Hypothalamus (tissue), 51 donors: ENCODE measurements around the gene BCKDHB.

Experiments
- DNase-seq, 51 donors: peaks; one replicate each; lab custom pipeline; 2025; lab: John Stamatoyannopoulos, UW

The BCKDHB gene

DNA sequence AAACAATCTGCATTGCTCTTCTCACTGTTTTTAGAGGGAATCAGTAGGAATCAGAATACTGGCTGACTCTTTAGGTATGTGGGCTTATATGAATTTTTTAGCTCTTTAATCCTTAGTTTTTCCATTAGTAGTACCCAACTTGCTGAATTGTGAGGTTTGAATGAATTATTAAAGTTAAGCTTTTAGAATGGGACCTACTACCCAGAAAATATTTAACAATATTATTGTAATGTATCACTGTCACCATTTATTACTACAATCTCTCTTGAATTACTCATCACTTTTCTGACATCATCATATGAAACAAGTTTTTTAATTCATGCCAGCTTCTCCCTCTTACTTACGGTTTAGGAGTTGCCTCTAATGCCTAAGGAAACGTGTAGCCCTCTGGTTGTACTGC is 212.7 kb downstream of the BCKDHB start:
- no peak for DNase-seq

DNA sequence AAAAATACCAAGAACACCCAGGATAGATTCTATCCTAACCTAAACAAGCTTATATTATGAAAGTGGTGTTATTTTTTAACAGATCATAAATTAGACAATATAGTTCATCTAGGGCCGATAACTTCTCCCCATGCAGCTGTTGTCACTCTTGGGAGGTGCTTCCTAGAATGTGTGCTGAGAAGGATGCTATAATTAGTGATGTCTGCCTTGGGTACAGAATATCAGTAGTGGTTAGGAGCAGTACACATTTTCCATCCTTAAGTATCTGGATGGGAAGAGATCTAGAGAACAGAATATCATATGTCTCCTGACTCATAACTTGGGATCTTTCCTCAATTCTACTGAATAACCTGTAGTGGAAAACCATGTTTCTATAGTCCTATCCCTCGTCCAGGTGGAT is 214.5 kb downstream of the BCKDHB start:
- DNase-seq: no peak

DNA sequence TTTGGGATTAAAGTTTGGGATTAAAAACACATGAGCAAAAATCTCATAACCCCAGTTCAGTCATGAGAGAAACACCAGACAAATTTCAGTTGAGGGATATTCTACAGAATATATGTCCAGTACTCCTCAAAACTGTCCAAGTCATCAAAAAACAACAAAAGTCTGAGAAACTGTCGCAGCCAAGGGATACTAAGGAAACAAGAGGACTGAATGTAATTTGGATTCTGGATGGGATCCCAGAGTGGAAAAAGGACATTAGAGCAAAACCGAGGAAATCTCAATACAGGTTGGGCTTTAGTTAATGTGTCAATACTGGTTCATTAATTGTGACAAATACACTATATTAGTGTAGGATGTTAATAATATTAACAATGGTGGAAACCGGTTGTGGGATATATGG is 219.3 kb downstream of the BCKDHB start:
- DNase-seq: peak in 1 of 51 donors; percentile 5

DNA sequence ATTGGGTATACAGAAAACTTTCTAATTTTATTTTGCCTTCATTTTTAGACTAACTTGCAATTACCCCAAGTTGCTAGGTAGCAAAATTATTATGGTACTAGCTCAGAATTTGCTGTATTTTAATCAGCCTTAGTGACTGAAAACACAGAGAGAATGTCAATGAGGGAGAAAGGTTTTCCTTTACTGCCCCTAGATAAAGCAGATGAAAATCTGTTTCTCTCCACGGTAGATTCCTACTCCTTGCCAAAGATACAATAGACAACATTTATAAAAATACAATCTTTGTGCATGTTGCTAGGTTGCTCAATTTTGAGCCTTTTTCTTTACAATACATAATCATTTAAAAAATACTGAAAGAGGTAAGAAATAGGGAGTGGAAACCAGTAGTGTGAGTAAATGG is 222.2 kb downstream of the BCKDHB start:
- DNase-seq: no peak

DNA sequence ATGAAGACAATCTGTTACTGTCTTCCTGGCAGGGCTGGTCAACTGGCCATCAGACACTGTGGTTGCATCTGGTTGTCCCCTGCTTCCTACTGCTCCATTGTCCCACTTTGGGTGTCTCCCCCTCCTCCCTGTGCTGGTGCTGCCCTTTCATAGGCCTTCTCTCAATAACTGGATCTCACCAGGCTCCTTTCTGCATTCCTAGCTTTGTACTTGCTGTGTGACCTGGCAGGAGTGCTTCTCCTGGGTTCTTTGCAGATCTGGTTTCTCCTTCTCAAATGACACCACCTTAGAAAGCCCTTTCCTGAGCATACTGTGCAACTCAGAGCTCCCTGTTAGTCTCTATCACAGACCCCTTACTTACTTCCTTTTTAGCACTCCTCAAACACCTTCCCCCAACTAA is 223.0 kb downstream of the BCKDHB start:
- no peak for DNase-seq

DNA sequence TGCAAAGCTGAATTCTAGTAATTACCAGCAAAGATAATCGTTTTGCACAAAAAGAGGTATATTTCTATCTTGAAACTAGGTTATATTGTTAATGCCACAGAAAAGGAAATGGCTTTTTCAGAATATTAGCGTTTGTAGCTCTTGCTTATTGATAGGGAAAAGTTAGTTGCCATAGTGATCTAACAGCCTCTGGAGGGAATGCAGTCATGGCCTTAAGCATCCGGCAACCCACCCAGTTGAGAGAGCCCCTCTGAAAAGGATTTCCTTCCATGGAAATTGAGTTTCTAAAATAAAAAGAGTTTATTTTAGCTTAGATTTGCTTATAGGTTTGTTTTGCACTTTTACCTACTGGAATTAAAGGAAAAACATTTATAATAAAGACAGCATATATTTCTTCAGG is 224.5 kb downstream of the BCKDHB start:
- no peak for DNase-seq

DNA sequence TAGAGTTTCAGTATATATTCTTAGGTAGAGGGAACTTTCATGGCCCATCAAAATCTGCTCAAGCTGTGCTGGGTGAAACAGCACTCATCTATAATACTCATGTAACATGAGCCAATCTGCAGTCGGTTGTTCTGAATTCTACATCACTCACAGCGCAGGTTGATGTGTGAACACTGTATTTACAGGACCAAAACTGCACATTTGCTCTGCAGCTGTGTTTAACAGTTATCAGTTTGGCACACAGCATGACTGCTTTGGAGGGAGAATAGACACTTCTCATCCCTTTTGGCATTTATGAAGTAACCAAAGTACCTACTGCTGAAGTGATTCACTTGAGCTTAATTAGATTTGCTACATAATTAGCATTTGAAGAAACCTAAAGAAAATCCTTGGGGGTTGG is 225.1 kb downstream of the BCKDHB start:
- DNase-seq: no peak

DNA sequence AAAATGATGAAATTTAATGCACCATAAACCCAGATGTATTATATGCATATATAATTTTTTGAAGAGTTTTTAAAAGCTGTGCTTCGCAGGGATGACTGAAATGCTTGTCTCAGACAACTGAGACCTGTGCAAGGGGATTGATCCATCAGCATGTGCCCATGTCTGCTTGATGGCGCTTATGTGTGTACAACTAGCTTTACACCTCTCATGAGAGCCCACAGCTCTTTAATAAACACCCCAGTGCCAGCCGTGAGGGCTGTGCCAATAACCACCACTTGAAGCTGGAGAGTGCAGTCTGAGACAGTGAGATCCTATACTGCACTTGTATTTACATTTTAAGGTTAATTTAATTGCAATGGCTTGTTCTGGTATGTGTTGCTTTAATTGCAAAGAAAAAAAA is 225.5 kb downstream of the BCKDHB start:
- no peak for DNase-seq

DNA sequence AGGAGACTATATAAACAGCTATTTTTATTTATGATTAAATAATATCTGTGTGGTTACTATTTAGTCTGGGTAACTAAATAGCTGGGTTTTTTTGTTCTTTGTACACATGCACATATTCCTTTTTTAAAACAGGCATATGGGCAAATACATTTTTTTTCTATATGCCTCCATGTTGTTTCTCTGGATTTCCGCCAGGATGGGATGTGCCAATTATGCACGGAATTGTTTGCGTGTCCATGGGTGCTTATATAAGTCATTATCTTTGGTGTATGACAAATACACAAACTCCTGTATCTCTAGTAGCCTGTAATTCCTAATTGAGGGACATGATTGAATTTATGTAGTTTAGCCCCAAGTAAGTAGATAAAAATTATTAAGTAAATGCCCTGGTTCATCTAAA is 226.9 kb downstream of the BCKDHB start:
- no peak for DNase-seq

DNA sequence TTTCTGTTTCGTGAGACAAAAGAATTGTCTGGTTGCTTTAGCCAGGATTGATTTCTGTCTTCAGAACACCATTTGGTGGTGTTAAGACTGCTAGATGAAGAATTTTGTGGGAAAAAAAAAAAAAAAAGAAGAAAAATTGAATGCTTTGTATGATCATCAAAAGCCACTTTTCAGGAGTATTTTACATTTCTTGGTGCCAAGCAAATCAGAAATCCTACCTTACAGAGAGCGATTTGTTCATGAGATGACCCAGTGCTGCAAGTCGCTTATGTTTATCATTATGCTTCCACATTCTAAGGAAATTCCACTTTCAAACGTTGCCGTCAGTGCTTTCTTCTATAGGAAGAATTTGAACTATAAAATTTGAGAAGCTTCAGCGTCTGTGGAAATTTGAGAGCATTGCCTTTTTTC is 228.7 kb downstream of the BCKDHB start:
- DNase-seq: no peak

DNA sequence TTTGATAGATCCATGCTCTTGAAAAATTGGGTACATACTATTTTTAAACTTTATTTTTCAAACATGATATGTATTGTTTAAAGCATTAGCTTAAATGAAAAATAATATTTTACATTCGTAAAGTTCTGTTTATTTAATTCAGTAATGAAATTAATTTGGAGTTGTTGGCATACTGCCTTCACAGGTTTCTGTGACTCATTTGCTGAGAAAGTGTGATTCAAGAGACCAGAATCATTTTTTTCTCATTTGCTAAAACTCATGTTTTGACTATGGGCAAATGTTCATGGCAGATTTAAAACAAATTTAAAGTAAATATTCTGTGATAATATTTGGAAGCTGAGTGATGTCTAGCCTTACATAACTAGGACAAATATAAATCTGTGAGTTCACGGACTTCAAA is 230.4 kb downstream of the BCKDHB start:
- no peak for DNase-seq

DNA sequence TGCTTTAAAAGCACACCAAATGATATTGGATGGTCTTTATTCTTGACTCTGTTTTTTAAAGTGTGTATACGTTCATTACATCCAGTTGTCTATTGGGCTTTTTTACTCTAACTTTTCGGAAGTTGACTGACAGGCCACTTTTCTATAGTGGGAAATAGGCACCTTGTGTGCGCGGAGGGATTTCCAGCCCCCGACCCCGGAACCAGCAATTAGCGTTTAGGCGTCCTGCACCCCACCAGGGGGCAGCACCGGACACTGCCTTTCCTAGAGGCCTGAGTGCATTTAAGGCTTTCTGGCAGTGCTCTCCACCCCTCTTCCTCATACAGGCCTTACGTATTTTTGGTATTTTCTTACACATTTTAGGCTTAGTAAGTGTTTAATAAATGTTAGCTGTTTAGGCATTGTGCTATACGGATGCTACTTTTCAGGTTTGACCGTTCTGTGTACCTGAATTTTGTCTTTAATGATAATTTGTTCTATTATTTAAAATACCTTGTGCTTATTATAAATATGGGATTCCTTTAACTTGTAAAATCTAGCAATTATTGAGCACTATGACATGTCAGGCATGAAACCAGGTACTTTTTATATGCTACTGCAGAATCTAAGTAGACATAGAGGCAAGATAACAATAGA is 231.8 kb downstream of the BCKDHB start:
- peak in 24 of 51 donors; percentile 2 to 69 (median 19) for DNase-seq

DNA sequence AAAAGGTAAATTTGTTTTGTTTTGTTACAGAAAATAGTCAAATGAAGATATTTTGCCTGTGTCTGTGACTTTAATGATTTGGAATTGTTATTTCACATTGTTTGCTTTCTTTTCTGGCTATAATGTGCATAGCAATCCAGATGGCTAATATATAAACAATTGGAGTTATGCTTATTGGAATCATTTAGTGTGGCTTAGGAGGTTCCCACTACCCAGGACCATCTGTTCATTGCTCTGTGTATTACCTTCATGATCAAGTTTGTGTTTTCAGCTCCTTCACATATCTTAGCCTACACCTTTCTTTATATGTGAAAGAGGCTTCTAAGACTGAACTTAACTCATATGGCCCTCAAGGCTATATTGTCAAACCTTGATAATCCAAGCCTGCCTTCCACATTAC is 232.9 kb downstream of the BCKDHB start:
- DNase-seq: no peak

DNA sequence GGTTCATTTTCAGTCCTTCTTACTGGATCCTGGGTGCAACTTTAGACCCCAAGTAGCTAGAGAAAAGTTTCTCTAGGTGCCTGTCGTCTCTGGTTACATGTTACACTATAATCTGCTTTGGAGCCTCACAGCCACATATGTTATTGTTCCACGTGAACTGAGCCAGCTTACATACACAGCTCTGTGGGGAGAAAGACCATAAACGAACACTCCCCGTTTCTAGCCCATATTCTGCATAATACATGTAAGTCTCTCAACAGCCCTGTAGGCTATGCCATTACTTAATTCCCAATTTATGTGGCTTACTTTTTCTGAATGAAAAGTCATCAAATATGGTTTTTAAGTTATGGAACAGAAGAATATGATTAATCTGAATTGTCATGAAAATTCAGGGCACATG is 233.8 kb downstream of the BCKDHB start:
- DNase-seq: no peak

DNA sequence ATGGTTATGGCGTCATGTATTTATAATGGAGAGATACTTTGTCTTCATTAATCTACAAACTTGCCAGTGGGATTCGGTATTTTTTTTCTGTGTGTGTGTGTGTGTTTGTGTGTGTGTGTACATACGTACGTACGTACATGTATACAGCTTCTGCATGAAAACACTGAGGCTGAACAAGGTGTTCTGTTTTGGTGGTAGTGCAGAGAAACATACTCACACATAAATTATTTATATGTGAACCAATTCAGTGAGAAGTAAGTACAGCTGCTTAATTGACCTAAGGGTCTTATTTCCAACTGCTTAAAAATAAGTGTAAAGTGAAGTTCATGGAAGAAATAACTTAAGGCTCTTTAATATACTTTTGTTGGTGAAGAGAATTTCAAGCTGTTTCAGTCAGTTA is 234.2 kb downstream of the BCKDHB start:
- DNase-seq: no peak

DNA sequence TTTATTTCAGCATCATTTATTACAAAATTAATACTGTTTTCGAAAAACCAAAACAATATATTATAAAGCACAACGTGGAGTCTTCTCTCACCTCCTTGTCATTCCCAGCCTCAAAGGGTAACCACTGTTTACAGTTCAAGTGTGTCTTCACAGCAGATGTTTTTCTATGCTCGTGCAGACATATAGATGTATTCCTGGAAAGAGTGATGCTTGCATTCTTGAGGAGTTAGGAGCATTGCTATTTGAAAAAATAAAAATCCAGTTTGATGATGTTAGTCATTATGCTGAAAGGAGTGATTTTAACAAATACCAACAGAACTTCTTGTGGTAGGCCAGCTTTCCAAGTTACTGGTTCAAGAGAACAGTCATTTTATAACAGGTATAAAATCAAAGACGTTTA is 234.9 kb downstream of the BCKDHB start:
- no peak for DNase-seq

DNA sequence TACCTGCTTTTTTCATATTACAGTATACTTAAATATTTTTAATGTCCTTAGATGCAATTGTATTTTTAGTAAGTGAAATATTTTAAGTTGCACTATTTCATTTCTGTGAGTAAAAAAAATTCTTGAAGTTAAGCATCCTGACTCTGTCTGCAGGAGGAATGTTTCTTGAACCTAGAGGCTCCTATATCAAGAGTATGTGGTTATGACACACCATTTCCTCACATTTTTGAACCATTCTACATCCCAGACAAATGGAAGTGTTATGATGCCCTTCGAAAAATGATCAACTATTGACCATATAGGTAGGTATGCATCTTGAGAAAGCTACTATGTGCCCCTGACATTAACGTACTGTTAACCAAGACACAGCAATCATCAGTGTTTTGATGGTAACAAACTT is 237.0 kb downstream of the BCKDHB start:
- DNase-seq: no peak

DNA sequence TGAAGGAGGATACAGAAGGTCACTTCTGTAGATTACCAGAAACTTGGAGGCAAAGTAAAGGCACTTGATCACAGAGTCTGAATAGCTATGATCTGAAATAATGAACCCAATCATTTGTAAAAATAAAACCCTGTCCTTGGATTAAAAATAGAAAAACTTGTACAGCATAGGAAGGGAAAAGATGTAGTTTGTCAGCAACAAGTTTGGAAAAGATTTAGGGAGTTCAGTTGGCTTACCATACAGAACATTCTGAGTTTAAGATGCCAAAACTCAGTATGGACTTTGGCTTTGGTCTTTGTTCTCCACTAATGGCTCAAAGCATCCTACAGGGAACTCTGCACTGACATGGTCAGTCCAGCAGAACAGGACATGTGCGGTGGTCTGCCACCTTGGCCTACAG is 240.6 kb downstream of the BCKDHB start:
- no peak for DNase-seq

DNA sequence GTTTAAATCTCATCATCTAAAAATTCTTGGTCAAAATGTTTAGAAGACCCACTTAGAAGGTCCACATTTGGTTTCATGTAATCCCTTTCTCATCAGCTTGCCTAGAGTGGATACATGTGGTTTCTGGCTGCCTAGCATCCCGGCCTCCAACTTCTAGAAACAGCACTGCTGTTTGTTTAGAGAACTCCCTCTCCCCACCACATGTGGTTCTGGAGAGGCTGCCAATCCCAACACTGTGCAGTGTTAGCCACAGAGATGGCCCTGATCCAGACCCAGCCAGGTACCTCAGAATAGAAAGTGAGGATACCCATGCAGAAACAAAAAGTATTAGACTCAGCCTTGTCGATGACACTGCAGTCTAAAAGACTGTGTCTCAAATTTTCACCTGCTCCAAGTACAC is 241.8 kb downstream of the BCKDHB start:
- DNase-seq: no peak

DNA sequence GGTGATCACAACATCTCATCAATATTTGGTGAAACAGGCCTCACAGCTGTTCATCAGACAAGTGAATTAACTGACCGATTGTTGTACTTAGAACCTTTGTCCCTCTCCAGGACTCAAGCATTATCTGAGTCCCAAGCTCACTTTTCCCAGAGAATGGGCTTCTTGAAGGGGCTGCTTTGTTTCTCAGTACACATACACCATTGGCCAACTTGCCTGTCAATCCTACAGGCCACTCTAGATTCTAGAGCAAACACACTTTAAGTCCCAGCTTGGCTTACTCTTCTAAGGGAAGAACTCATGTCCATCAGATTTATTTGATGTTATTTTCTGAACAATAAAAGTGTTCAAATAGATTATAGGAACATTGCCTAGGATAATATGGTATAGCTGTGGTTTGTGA is 249.5 kb downstream of the BCKDHB start:
- no peak for DNase-seq

DNA sequence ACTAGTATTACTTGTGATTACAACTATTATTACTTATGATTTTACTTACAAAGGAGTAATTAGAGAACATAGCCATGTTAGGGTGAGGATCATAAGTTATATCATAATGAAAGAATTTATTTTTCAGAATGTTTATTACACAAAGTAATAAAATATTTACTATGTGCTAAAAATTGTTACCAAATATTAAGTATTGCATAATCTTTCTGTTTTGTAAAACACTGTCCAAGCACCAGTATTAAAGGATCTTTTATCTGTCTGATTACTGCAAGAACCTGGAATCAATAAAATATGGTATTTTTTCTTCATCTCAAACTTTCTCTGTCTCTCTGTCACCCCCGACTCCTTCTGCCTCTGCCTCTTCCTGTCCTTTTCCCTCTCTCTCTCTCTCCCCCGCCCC is 250.1 kb downstream of the BCKDHB start:
- DNase-seq: no peak

DNA sequence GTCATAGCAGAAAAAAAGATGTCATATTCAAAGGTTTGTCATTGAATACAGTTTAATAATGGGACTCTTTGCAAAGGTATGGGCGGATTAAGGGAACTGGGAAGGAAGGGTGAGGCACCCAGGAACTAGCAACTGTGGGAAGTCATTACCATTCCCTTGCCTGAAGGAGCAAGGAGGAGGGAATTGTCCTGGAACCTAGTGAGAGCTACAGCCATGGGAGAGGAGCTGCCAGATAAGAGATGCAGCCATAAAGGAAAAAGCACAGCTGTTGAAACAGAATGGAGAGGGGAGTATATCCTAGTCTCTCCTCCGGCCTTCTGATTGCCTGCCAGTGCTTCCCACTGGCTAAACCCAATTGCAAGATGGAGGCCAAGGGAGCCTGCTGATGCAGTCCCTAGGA is 250.6 kb downstream of the BCKDHB start:
- DNase-seq: no peak

DNA sequence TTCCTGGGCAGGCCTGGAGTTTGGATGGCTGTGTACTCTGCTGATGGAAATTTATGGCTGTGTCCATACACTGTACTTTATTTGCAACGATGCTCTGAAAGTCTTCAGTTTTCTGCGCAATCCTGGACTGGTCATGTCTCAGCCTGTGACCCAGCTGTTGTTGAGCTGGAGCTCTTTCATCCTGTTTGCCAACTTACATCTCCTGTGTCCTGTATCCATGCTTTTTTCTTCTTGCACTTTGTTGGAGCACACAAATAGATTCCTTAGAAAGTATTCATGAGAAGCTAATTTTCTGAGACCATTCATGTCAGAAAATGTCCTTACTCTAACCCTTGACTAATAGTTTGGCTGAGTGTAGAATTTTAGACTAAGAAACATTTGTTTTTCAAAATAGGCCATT is 251.2 kb downstream of the BCKDHB start:
- DNase-seq: no peak
